Erythroblast (primary cell): Measurements from ENCODE around the gene CCSER1.

Experiments
- GATA1 ChIP-seq: IDR thresholded peaks from 2 replicates; pipeline ENCODE4 v1.6.1; 2011; ENCODE audit warnings: low read depth, mild to moderate bottlenecking, control low read depth, low read length, moderate library complexity
- POLR2A ChIP-seq: IDR thresholded peaks from 2 replicates; pipeline ENCODE4 v1.6.1; 2011; ENCODE audit warnings: mild to moderate bottlenecking, low read length

DNA sequence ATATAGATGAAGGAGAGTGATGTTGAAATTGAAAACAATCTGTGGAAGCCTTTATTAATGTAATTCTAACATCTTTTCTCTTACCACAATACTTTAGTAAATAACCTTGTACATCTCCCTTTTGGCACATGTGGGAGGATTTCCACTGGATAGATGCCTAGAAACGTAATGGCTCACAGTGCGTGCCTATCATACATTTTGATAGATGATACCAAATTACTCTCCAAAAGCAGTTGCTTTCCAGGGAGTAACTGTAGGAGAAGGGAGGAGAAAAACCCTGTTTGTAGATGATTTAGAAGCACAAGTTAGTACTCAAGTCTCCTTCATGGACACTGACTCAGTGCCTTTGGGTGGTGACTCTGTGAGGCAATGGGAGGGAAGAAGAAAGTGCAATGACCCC, 476.3 kb downstream of the CCSER1 start:
- TF ChIP-seq POLR2A = no peak
- TF ChIP-seq GATA1 = no peak
